Panc1 (cell line): ENCODE data around the gene GRIA4. TPM values are rescaled to one million over a fixed set of nuclear protein-coding genes. Genes with fewer than 3 reads are reported as not detected.

Source experiments
- ATAC-seq: fragments of 200-7000 bp; cut with Tn5 transposase; 2 replicates; pipeline ENCODE4 v1.9.1; 2020; ENCODE audit warnings: mild to moderate bottlenecking, moderate library complexity
- BruUV-seq: library from RNA; stranded (reverse); fragments of 400-500 nt; replicated peaks from 2 replicates; lab custom pipeline; 2021; lab: Mats Ljungman, UMichigan
- CTCF ChIA-PET: fragments of 300-600 bp; sonication (Branson Sonifier 250); formaldehyde crosslinking; loops from one replicate; lab custom pipeline; 2022; ENCODE audit warnings: antibody characterized with exemption; lab: Charles Lee
- POLR2A ChIA-PET: fragments of 300-600 bp; sonication (Branson Sonifier 250); formaldehyde crosslinking; loops from one replicate; lab custom pipeline; 2022; ENCODE audit warnings: antibody characterized with exemption; lab: Charles Lee
- DNase-seq: peaks from one replicate; pipeline ENCODE4 v3.0.0-alpha.2; 2010; ENCODE audit warnings: low read depth, low spot score
- H3K27ac ChIP-seq: 2 replicates; pipeline ENCODE4 v1.5.1; 2011; ENCODE audit warnings: mild to moderate bottlenecking, low read length, inconsistent platforms
- H3K27me3 ChIP-seq: fragments of 200-500 bp; sonication (Bioruptor generic); 2 replicates; pipeline ENCODE4 v1.6.0; 2014; ENCODE audit warnings: low read length, inconsistent platforms; ENCODE audit not compliant: control insufficient read depth, insufficient read depth
- H3K36me3 ChIP-seq: fragments of 200-500 bp; sonication (Bioruptor generic); 2 replicates; pipeline ENCODE4 v1.5.1; 2014; ENCODE audit warnings: inconsistent platforms, mild to moderate bottlenecking, low read length, moderate library complexity; ENCODE audit not compliant: control insufficient read depth, insufficient read depth
- H3K4me1 ChIP-seq: 2 replicates; pipeline ENCODE4 v1.5.1; 2011; ENCODE audit warnings: inconsistent platforms, mild to moderate bottlenecking, low read length, moderate library complexity; ENCODE audit not compliant: control insufficient read depth, insufficient read depth
- H3K4me3 ChIP-seq, 2 experiments: 2 replicates each; pipeline ENCODE4 v1.5.1; 2011 to 2012; ENCODE audit warnings: low read depth in 2 of 2, low read length in 2 of 2, mild to moderate bottlenecking in 2 of 2, inconsistent platforms in 1 of 2, moderate library complexity in 1 of 2
- H3K9me3 ChIP-seq: fragments of 200-500 bp; sonication (Bioruptor generic); 2 replicates; pipeline ENCODE4 v1.5.1; 2014; ENCODE audit warnings: low read depth, mild to moderate bottlenecking, inconsistent platforms, low read length, moderate library complexity; ENCODE audit not compliant: control insufficient read depth, insufficient read depth
- POLR2AphosphoS5 ChIP-seq: IDR thresholded peaks from 2 replicates; pipeline ENCODE4 v1.6.1; 2012; ENCODE audit warnings: mild to moderate bottlenecking, low read depth, low read length, moderate library complexity
- SIN3A ChIP-seq: IDR thresholded peaks from 2 replicates; pipeline ENCODE4 v1.6.1; 2012; ENCODE audit warnings: low read depth, mild to moderate bottlenecking, low read length, moderate library complexity, borderline replicate concordance; ENCODE audit not compliant: insufficient read depth
- TCF7L2 ChIP-seq: IDR thresholded peaks from 2 replicates; pipeline ENCODE4 v1.6.1; 2011; ENCODE audit warnings: mild to moderate bottlenecking, low read depth, low read length, inconsistent platforms
- in situ Hi-C: cut with HindIII; loops from 2 replicates; pipeline ENCODE4 v1.10.0; 2016; ENCODE audit warnings: low sequenced_read_pairs, low pct_unique_long_range_greater_than_20kb
- intact Hi-C: fragments of 100-400 bp; cut with micrococcal nuclease; formaldehyde crosslinking; loops from one replicate; pipeline ENCODE4 v1.10.0; 2022; ENCODE audit not compliant: unreplicated experiment
- total RNA-seq: library from RNA; stranded (reverse); gene quantifications from one replicate; pipeline ENCODE4 v1.2.1, GENCODE V29; 2021; ENCODE audit not compliant: unreplicated experiment
- TF ChIP-seq, protein P1 (sequence below): fragments of 450-650 bp; IDR thresholded peaks from 2 replicates; pipeline ENCODE4 v1.5.1; 2017; ENCODE audit warnings: mild to moderate bottlenecking
- TF ChIP-seq, protein P2 (sequence below), 2 experiments: IDR thresholded peaks; 2 replicates each; pipeline ENCODE4 v1.6.1; 2011 to 2012; ENCODE audit warnings: low read depth in 2 of 2, control low read depth in 1 of 2, low read length in 1 of 2, mild to moderate bottlenecking in 1 of 2, moderate library complexity in 1 of 2; ENCODE audit not compliant: insufficient read depth in 1 of 2

The GRIA4 gene
- total RNA-seq, 1 experiment from 2014 or later: not detected

DNA sequence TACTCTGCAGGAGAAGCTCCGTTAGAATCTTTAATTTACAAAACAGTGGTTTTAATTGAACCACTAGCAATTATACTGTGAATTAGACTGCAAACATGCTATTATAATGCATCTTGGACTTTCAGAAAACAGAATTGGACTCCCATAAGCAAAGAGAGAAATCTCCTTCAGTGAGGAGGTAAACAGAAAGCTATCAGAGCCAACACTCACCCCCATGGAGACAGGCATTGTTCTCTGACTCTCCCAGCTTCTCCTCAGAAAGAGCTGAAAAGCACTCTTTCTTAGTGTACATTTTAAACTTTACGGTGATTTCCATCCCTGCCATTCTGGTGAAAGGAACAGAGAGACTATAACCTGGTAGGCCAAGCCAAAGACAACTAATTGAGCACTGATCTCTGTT lies 176.9 kb downstream of the GRIA4 start:
- ChIA-PET CTCF (no interaction called here), POLR2A (no interaction called here)
- no TSS peak for BruUV-seq
- H3K27ac ChIP-seq: no peak overlapping the region
- no peaks in the 10 kb centered on the region for H3K27me3 ChIP-seq
- H3K36me3 ChIP-seq: no peaks in the 10 kb centered on the region
- ATAC-seq (no peak), DNase-seq (no peak)
- intact Hi-C loops: no loop called here
- TF ChIP-seq POLR2AphosphoS5 (no peak), SIN3A (no peak), TCF7L2 (no peak)
- TF ChIP-seq, protein P1, sequence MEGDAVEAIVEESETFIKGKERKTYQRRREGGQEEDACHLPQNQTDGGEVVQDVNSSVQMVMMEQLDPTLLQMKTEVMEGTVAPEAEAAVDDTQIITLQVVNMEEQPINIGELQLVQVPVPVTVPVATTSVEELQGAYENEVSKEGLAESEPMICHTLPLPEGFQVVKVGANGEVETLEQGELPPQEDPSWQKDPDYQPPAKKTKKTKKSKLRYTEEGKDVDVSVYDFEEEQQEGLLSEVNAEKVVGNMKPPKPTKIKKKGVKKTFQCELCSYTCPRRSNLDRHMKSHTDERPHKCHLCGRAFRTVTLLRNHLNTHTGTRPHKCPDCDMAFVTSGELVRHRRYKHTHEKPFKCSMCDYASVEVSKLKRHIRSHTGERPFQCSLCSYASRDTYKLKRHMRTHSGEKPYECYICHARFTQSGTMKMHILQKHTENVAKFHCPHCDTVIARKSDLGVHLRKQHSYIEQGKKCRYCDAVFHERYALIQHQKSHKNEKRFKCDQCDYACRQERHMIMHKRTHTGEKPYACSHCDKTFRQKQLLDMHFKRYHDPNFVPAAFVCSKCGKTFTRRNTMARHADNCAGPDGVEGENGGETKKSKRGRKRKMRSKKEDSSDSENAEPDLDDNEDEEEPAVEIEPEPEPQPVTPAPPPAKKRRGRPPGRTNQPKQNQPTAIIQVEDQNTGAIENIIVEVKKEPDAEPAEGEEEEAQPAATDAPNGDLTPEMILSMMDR: no peak
- TF ChIP-seq, protein P2, sequence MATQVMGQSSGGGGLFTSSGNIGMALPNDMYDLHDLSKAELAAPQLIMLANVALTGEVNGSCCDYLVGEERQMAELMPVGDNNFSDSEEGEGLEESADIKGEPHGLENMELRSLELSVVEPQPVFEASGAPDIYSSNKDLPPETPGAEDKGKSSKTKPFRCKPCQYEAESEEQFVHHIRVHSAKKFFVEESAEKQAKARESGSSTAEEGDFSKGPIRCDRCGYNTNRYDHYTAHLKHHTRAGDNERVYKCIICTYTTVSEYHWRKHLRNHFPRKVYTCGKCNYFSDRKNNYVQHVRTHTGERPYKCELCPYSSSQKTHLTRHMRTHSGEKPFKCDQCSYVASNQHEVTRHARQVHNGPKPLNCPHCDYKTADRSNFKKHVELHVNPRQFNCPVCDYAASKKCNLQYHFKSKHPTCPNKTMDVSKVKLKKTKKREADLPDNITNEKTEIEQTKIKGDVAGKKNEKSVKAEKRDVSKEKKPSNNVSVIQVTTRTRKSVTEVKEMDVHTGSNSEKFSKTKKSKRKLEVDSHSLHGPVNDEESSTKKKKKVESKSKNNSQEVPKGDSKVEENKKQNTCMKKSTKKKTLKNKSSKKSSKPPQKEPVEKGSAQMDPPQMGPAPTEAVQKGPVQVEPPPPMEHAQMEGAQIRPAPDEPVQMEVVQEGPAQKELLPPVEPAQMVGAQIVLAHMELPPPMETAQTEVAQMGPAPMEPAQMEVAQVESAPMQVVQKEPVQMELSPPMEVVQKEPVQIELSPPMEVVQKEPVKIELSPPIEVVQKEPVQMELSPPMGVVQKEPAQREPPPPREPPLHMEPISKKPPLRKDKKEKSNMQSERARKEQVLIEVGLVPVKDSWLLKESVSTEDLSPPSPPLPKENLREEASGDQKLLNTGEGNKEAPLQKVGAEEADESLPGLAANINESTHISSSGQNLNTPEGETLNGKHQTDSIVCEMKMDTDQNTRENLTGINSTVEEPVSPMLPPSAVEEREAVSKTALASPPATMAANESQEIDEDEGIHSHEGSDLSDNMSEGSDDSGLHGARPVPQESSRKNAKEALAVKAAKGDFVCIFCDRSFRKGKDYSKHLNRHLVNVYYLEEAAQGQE (IDR thresholded peaks at IDR 0.05; ENCODE audit: insufficient read depth in 1 of 2, low read depth in 2 of 2, low read length in 1 of 2): no peak
- in situ Hi-C loops: no loop called here
- H3K4me3 ChIP-seq: no peak overlapping the region
- no peaks in the 10 kb centered on the region for H3K9me3 ChIP-seq
- H3K4me1 ChIP-seq: no peaks in the 10 kb centered on the region

DNA sequence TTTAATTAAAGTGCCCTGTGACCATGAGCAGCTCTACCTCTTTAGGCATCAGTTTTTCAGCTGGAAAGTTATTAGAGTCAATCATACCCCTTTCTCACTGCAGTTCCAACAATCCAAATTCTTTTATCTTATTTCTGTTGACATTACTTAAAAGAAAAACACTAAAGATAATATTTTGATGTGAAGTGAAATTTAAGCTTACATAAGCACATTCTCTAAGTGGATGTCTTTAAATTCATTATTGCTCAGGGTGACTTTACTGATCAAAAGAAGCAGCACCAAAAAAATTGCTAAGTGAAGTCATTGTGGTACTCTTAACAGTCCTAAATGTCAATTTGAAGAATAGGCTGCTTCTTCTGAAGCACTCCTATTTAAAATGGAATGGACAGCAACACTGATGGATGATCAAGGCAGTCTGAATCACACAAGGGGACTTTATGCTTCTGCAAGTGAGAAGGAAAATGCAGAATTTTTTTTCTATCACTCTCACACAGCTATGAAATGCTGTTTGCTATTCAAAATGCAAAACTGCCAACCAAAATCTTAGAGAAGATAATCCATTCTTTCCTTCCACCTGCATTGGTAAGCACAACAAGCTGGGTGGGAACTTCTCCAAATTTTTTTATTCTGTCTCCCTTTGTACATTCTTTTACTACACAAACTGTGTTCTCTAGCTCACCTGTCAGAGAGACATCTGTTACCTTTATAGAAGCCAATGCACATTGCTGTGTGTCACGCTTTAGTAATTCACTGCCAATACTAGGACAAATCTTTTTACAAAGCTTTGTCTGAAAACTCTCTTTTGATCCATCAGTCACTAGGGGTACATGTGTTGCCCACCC lies 179.9 kb downstream of the GRIA4 start:
- Histone ChIP-seq H3K4me3 (no peak overlapping the region), H3K27ac (no peak overlapping the region), H3K27me3 (no peaks in the 10 kb centered on the region), H3K4me1 (no peaks in the 10 kb centered on the region), H3K9me3 (no peaks in the 10 kb centered on the region), H3K36me3 (no peaks in the 10 kb centered on the region)
- ChIA-PET POLR2A (no interaction called here), CTCF (no interaction called here)
- TF ChIP-seq SIN3A: no peak
- TF ChIP-seq, protein P2 (IDR thresholded peaks at IDR 0.05; ENCODE audit: insufficient read depth in 1 of 2, low read depth in 2 of 2, low read length in 1 of 2): no peak
- no peak for TF ChIP-seq POLR2AphosphoS5
- TF ChIP-seq, protein P1: no peak
- TF ChIP-seq TCF7L2: no peak
- intact Hi-C loops: no loop called here
- in situ Hi-C loops: no loop called here
- ATAC-seq (no peak), DNase-seq (no peak)
- BruUV-seq: no TSS peak
